ENCODE results near the gene ITGAL.
"Not testable (repeated sequence)": the region's sequence is repeated elsewhere in the genome, so short reads cannot be mapped to it uniquely, and the experiment has no call there.

The ITGAL gene

DNA sequence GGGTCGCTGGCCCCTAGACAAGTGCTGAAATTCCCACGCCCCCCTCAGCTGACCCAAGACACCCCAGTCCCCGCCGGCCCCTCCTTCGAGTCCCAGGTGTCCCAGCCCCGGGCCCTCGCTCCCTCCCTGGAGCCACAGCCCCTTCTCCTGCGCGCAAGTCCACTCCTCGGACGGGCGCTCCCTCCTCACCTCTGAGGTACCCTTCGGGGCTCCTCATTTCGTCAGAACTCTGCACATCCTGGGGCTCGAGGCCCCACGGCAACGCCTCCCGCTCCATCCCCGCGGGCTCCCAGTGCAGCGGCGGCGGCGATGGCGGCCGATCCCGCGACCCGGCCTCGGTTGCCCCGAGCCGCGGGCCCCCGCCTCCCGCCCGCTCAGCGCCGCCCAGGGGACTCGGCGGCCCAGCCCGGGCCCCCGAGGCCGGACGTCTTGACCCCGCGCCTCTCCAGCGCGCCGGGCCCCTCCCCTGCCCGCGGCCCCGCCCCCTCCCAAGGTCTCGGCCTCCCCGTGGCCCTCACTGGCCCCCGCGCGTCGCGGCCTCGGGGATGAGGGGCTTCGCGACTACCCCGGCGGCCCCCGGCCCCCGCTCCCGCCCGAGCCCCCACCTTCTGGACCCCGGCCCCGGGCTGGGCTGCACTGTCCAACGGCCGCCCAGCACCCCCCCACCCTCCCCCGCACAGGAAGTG, 53.7 kb downstream of the ITGAL start, which contains the start of gene ZNF768:
ZNF768 (minus strand) TSS at position 430 of the 686 bp plus-strand sequence; CDS start at position 277, 153 bp downstream.
- DNase-seq (ENCODE audit: low read depth in 2 of 2, low spot score in 1 of 2): no peak

DNA sequence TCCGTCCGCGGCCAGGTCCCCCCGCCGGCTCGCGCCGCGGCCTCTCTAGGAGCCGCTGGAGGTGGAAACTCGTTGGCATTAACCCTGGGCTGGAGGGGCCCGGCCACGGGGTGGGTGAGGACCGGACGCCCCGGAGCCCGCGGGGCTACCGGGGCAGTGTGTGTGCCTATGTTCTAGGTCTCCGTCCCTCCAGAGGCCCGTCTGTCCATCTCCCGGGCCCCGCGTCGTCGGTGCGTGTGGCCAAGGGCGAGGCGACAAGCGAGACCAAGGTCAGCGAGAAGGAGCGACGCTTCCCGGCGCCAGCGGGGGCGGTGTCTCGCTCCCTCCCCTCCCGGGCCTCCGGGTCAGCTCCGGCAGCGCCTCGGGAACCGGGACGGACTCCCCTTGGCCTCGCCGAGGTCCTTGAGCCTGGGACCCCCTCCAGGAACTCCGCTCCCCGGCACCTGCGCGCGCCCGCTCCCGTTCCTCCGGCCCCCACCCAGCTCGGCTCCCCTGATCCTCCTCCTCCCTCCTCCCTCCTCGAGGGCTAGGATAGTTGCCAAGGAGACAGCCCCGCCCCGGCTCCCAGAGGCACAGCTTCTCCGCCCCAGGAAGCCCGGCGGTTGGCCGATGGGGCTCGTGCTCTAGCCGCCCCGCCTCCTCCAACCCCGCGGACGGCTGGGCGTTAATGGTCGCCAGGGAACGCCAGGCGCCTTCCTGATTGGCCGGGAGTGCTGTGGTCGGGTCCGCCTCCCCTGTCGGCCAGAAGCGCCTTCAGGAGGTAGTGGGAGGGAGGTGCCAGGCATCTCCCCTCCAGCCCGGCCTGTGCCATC, 54.5 kb downstream of the ITGAL start:
- DNase-seq (ENCODE audit: low read depth in 2 of 2, low spot score in 1 of 2): peak; percentile 64 to 85

GRCh38 chr16:30527635-30528178, 55.2 kb downstream of the ITGAL start:
- no peak for DNase-seq (ENCODE audit: low read depth in 2 of 2, low spot score in 1 of 2)

DNA sequence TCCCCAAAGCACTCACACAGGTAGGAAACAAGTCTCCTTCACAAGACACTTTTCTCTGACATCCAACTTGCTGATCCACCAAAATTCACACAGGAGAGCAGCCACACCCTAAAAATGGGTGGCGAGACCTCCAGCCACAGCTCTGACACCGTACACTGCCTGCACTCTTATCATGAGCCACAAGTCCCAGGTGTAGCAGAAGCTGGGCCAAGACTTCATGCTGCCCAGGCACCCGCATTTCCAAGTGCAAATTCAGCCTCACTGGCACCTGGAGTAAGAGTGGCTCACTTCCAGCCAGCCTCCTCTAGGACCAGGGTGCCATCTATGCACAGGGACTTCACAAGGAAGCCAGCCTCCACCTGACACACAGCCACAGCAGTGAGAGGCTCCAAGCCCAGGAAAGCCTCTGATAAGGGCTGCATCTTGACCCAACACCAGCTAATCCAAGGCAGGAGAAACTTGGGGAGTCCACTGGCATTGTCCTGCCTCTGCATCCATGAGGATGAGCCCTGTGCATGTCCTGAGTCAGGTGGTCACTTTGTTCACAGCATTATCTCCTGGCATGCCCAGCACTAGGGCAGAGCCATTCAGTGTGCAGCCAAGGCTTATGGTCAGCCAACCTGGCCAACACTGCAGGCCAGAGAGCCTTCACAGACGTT, 56.4 kb downstream of the ITGAL start:
- no peak for DNase-seq (ENCODE audit: low read depth in 2 of 2, low spot score in 1 of 2)

DNA sequence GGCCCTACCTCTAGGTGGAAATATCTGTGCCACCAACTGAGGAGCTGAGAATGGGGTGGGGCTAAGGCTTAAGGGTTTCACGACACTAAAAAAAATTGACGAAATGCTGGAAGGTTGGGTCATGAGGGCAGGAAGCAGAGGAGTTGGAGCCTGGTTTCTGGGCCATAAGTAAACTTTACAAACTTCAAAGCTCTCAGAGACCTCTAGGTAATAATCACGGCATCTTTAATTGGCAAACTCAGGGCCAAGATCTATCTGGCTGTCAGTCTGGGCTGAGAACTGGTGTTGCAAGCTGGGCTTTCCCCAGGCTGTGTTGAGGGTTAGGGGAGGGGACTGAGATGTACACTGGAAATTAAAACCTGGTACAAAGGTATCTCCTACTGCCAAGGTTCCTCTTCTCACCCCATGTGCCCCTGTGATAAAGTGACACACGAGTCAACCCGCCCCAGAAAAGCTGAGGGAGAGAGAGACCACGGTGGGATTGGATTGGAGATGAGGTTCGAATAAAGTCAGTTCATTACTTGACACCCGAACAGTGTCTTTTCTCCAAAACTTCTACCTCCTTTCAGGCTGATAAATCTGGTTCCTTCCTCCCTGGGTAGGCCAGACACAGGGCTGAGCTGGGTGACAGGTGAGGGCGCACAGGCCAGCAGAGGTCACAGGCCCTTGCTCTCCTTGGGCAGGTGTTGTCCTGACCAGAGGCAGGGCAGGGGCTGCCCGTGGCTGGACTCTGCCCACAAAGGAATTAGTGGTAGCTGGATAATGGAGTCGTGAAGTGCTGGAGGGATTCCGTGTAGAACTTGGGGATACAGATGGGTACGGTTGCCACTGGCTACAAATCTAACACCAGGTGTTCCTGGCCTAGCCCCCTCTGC, 57.9 kb downstream of the ITGAL start:
- DNase-seq (ENCODE audit: low read depth in 2 of 2, low spot score in 1 of 2): no peak

DNA sequence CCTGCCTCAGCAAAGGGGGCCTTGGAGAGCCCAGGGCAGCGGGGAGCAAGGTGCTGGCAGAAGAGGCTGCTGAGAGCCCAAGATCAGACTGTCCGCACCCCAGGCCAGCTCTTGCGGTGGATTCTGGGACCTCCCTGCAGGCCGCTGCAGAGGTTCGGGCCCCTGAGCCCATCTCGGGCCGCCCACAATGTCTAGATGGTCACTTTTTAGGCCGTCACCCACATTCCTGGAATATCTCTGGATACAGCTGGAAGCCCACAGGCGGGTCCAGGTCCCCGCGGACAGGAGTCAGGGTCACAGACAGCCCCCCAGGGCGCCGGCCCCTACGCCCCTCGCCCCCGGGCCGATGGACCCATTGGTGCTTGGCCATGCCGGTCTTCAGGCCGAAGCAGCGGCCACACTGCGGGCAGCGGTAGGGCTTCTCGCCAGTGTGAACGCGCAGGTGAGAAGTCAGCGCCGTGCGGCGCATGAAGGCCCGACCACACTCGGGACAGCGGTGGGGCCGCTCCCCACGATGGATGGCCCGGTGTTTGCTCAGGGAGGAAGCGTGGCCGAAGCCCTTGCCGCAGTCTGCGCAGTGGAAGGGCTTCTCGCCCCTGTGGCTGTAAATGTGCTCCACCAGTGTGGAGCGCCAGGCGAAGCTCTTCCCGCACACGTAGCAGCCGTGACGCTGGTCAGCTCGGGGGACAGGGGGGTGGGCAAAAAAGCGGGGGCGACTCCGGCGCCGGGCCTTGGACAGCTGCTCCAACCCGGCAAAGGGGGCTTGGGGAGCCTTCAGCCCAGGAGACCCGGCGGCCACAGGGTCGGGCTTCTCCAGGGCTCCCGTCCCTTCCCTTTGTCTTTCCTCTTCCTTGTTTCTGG, 60.0 kb downstream of the ITGAL start:
- DNase-seq (ENCODE audit: low read depth in 2 of 2, low spot score in 1 of 2): no peak

GRCh38 chr16:30533146-30533522, 60.6 kb downstream of the ITGAL start:
- DNase-seq (ENCODE audit: low read depth in 2 of 2, low spot score in 1 of 2): no peak

GRCh38 chr16:30533748-30534367, 61.3 kb downstream of the ITGAL start:
- no peak for DNase-seq (ENCODE audit: low read depth in 2 of 2, low spot score in 1 of 2)

DNA sequence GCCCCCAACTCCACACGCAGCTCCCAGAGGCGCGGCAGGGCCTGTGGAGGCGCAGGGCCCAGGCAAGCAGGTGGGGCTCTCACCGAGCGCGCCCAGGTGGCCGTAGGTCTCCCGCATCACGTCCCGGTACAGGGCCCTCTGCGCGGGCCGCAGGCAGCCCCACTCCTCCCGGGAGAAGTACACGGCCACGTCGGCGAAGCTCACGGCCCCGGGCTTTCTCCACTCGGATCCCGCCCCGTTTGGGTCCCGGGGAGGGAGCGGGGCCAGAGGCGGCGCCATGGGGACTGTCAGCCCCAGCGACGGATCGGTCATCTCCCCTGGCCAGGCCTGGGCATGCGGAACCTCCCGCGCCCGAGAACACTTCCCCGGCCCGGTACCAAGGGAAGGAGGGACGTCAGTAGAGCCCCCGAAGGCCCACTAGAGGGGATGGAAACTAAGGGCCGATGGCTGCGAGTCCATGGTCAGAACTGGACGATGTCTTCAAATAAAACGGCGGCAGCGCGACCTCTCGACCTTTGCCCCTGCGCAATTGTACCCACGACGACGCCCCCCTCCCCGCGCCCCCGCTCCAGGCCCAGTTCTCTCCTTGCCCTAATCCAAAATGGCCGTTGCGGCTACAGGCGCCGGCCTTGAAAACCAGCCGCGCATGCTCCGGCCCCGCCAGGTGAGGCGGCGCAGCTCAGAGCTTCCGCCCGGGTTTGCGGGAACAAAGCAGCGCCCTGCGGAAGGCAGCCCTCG, 62.0 kb downstream of the ITGAL start, which contains the start of gene ZNF747:
ZNF747 (minus strand) TSS at position 491 of the 738 bp plus-strand sequence; CDS start at position 312, 179 bp downstream.
- DNase-seq (ENCODE audit: low read depth in 2 of 2, low spot score in 1 of 2): peak; percentile 84 to 86

- no peak for DNase-seq (ENCODE audit: low read depth in 2 of 2, low spot score in 1 of 2)
Observed at GRCh38 chr16:30535106-30535776, 62.7 kb downstream of the ITGAL start.

- peak in 1 of 2 donors; percentile 28 for DNase-seq (ENCODE audit: low read depth in 2 of 2, low spot score in 1 of 2)
Observed at GRCh38 chr16:30535777-30536190, 63.2 kb downstream of the ITGAL start.

- not testable (repeated sequence) for DNase-seq (ENCODE audit: low read depth in 2 of 2, low spot score in 1 of 2)
Observed at GRCh38 chr16:30536391-30537024, 64.0 kb downstream of the ITGAL start.

- DNase-seq (ENCODE audit: low read depth in 2 of 2, low spot score in 1 of 2): no peak
Observed at GRCh38 chr16:30539000-30539964, 66.7 kb downstream of the ITGAL start.

GRCh38 chr16:30539986-30540526, 67.5 kb downstream of the ITGAL start:
- DNase-seq (ENCODE audit: low read depth in 2 of 2, low spot score in 1 of 2): not testable (repeated sequence)

GRCh38 chr16:30540916-30541464, 68.4 kb downstream of the ITGAL start:
- not testable (repeated sequence) for DNase-seq (ENCODE audit: low read depth in 2 of 2, low spot score in 1 of 2)
